Measurements from ENCODE around the gene THSD4. TPM values are rescaled to one million over a fixed set of nuclear protein-coding genes. Genes with fewer than 3 reads are reported as not detected.

The THSD4 gene
- polyA plus RNA-seq, 3 donors: 29.8 to 31.9 (median 30.7) TPM

DNA sequence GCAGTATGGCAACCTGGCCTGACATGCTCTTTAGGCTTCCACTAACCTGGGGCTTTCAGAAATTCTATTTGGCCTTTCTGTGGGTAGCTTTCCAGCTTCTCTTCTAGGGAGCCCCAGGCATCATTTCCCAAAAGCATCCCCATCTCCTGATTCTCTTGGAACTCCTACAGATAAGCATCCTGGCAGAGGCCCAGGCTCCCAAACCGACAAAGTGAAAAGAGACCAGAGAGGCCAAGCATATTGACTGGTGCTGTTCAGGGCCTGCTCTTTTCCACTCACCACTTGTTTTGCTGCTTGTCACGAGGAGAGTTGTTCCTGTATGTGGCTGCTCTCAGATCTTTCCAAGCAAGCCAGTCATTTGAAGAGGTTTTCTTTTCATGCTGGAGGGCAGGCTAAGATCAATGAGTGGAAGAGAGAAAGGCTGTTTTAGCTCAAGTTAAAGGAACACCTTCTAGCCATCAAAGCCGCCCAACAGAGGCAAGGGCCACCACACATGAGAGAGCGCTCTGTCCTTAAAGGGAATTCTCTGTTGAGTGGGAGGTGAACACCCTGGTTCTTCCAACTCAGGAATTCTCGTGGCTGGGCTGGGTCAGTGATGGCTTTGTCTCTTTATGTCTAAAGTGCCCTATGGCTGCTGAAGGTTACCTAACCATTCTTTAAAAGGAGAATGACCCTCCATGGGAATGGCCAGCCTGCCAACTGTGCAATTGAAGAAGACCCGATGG is 664.0 kb downstream of the THSD4 start:
- DNase-seq: no peak

DNA sequence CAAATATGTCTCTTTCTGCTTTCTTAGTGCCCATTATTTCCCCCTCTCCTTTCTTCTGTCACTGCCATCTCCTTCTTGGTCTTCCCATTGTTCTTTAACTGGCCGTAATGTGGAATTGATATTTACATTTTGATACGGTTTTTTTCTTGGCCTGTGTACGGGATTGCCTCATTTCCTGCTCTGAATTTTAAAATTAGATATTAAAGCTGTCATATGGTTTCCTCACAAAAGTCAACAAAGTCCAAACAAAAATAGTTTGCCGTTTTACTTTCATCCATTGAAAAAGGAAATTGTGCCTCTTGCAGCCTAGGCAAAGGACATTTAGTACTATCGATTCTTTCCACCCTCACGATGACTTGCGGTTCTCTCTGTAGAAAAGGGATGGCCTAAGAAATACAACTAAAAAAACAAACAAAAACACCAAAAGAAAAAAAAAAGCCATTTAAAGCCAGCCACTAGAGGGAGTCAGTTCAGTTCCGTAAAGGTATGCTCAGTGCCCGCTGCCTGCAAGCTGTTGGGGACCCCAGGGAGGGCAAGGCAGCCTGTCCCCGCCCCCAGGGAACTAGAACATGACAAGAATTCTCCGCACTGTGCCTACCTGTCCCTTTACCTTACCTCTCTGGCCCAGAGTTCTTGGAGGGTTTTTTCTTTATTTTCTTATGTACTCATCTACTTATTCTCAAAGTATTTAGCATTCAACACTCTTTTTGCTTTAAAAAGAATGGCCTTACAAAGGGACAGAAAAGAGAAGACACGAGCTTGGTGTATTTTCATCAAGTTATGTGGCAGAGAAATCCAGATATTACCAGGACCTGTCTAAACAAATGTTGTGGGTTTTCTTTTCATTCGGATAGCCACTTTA is 665.1 kb downstream of the THSD4 start:
- peak; percentile 55 for DNase-seq

DNA sequence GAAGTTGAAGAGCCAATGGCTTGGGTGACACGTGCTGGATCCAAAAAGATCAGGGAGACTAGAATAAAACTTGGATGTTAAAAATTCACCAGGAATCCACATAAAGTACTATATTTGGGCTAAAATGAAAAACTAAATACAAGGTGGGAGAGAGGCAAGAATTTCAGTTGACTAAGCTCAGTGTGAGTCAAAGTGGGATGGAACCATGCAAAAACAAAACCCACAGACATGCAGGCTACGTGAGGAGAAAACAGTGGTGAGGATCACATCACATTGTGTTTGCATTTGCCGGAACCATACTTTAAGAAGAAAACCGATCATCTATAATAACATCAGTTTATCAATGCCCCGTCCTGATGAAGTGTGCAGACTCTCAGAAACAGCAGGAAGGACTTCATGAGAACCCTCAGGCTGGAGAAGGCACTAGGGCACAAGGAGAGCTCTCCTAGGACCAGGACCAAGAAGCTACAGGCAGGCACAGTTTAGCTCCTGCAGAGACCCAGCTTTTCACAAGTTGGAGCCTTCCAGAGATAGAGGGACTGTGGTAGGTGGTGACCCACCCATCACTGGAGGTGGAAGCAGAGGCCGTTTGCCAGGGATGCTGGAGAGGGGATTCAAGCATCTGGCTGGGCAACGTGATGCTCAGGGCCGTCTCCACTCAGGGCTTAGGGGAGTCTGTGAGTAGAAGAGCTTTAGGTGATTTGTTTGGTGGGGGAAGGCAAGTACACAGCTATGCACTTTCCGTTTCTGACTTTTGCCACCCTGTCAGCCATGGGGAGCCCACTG is 666.1 kb downstream of the THSD4 start:
- DNase-seq: no peak

DNA sequence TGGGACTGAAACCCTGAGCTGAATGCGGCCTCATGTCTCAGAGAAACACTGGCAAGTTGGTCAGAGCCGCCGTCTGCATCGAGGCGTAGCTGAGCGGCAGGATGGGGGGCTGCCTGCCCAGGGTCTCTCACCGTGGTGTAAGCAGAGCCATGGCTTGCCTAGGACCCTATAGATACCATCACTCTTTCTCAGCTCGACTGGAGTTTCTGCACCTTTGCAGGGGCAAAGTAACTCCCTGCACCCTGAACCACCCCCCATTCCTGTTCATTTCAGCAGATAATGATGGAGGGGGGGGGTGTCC is 666.6 kb downstream of the THSD4 start:
- DNase-seq: no peak

DNA sequence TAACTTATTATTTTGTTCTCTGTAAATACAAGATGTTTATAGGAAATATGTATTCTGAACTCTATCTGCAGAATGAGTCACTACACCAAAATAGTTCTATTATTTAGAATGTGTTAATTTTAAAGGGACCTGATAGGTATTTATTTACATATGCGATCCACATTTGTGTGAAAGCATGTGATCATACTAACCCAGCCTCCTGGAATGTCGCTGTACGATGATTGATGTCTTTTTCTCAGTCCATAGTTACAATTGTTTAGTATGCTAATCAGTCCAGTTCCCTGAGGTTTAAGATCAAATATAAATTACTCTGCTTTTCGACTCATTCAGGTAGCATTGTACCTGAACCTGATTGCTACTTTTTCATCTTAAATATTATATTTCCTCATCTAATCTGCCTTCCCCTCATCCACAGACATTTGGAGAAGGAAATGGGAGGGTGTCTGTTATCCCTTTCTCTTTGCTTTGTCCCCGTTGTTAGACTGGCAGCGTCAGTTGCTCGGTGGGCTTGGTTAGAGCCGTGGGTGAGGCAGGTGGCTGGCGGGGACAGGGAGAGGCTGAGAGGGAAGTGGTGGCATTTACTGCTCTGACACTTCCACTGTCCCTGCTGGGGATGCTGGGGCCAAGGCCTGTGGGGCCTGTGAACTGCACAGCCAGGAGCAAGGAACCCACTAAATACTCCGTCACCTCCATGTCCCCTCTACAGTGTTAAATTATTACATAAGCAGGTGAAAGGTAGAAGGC is 667.3 kb downstream of the THSD4 start:
- DNase-seq: no peak

DNA sequence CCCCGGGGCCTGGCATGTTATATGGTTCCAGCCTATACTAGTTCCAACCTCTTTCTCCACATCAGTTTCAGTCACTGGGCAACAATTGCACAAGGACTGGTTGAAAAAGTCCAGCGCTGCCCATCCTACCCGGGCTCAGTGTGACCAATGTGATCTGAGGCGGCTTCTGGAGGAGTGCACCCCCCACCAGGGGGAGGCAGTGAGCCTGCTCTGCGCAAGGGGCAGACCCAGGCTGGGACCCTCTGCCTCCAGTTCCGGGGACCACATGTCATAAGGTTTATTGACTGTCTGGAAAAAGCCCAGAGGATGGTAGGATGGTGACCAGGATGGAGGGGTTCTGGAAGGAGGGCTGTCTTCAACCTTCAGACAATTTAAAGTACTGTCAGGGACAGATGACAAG is 669.4 kb downstream of the THSD4 start:
- no peak for DNase-seq

DNA sequence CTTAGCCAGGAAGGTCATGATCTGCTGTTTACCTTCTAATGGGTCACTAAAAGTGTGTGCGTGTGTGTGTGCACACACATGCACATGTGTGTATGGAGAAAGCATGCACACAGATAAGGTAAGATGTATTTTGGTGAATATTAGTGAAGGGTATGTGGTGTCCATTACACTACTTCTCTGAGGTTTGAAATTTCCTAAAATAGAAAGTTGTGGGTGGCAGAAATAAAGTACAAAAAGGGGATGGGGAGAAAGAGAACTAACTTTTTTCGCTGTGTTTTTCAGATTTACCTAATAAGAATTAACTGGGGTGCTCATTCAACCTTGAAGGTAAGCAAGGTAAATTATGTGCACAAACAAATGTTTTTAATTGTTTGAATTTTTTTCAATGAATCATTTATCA is 670.7 kb downstream of the THSD4 start:
- DNase-seq: no peak

DNA sequence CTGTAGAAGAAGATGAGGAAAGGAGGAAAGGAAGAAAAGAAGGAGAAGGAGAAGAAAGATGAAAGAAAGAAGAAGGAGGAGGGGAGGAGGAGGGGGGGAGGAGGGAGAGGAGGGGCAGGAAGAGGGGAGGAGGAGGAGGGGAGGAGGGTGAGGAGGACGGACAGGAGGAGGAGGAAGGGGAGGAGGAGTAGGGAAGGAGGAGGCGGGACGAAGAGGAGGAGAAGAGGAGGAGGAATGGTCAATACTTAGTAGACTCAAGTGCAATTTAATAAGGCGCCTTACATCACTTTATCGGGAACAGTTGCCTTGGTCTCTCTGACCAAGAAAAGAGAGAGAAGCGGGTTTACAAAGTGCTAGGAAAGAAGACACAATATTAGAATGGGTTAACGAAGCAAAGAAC is 671.4 kb downstream of the THSD4 start:
- no peak for DNase-seq

DNA sequence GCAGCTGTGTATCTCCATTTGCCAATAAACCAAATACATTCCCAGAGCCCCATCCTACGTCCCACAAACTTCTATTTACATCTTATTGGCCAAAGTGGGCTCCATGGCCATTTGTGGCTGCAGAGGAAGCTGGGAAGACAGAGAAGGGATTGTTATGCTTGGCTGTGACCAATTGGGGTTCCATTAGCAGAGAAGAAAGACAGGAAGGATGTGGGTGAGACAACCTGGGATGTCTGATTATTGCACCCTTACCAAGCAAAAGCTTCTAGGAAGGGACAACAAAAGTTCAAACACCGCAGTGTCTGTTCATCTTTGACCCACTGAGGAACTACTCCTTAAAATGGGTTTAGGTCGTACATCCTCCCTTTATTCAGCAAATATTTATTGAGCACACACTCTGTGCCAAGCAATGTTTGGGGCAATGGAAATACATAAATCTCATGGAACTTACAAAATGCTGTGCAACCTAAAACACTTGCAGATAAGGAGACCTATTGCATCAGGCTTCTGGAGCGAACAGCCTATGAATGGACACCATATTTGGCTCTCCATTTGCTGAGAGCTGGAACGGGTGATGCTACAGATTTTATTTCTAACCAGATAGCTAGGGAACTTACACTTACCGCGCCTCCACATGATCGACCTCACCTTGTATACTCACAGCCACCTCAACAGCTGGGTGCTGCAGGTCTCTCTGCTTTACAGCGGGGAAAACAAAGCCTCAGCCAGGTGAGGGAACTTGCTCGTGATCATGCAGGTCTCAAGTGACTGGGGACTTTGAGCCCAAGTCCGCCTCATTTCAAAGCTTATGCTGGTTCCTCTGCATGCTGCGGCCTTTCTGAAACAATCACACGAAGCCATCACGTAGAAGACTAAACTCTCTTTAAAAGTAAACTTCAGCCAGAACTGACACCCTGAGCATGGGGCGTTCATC is 673.6 kb downstream of the THSD4 start:
- no peak for DNase-seq

DNA sequence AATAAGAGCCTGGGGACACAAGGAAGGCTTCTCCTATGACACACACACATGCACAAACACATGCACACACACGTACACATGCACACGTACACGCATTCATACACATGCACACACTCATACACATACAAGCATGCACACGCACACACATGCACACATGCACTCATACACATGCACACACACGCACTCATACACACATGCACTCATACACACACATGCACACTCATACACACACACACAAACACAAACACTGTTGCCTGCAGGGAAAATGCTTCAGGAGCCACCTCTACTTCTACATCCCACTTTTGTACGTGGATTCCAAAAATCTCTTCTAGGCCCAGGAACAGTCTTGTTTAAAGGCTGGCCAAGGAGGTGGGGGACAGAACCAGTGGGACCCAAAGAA is 674.3 kb downstream of the THSD4 start:
- DNase-seq: no peak

DNA sequence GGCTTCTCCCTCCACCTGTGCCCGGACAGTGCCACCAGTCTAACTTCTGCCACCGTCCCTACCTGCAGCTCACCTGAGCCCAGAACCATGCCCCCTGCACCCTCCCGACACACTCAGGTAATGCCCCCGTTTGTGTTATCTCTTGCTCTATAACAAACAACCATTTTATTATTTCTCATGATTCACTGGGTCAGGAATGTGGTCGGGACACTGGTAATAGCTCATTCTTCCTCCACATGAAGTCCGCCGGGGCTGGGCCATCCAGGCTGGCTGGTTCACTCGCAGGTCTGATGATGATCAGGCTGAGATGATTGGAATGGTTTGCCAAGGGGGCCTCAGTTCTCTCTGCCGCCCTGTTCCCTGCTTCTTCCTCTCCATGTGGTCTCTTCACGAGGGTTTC is 674.8 kb downstream of the THSD4 start:
- DNase-seq: no peak

DNA sequence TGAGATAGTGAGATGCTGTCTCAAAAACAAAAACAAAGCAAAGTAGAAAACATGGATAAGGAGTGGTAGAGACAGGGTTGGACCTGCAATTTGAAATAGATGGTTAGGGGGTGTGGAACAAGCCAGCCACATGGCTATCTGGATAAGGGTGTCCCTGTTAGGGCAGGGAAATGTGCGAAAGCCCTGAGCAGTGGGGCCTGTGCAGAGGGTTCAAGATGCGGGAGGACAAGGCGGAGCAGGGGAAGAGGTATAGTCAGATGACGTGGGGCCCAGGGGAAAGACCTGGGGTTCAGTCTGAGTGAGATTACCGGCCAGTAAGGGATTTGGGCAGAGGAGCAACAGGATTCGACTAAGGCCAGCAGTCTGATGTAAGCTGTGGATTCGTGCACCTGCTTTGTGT is 676.7 kb downstream of the THSD4 start:
- DNase-seq: no peak

DNA sequence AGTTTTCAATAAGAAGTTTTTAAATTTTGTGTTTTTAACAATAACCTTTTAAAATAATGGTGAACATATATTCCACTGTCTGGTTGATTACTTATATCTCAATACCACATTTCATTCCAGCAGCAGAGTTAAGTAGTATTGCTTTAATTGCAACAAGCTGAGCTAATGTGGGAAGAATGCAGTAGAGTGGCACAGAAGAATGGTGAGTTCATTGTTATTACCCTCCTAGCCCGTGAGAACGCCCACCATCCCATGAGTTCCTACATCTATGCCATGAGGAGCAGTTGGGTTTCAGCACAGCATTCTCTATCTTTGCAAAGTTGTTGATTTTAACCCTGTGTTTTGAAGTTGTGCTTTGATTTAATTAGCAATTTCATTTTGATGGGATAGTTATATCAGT is 677.2 kb downstream of the THSD4 start:
- DNase-seq: no peak

DNA sequence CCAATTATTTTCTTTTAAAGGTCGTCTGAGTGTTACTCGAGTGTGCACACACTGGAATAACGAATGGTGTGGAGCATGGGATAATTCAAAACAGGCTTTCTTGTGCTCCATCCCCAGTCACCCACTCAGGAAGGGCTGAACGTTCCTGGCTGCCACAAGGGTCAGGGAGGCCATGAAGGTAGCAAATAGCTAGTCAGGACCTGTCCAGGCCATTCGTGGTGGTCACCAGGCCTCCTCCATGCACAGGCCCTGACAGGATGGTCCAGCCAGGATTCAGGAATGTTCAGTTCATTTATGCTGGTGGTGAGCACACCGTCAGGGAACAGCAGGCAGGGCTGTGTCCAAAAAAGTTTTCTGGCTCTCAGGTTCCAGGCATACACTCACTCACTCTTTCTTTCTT is 683.4 kb downstream of the THSD4 start:
- DNase-seq: no peak

DNA sequence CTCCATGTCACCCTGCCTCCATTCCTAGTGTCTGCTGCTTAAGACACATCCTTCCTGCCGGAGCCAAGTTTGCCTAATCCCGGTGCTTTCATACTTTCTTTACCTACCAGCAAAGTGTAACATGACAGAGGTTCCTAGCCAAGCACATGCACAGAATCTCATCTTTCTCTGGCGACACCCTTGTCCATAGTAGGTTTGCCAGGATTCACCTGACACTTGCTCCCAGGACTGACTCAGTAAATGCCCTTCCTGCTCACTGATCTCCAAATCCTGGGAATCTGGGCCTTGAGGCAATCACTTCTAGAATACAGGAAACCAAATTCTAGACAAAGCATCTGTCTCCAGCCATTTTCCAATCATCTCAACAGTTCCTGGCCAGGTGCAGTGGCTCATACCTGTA is 684.9 kb downstream of the THSD4 start:
- DNase-seq: no peak

DNA sequence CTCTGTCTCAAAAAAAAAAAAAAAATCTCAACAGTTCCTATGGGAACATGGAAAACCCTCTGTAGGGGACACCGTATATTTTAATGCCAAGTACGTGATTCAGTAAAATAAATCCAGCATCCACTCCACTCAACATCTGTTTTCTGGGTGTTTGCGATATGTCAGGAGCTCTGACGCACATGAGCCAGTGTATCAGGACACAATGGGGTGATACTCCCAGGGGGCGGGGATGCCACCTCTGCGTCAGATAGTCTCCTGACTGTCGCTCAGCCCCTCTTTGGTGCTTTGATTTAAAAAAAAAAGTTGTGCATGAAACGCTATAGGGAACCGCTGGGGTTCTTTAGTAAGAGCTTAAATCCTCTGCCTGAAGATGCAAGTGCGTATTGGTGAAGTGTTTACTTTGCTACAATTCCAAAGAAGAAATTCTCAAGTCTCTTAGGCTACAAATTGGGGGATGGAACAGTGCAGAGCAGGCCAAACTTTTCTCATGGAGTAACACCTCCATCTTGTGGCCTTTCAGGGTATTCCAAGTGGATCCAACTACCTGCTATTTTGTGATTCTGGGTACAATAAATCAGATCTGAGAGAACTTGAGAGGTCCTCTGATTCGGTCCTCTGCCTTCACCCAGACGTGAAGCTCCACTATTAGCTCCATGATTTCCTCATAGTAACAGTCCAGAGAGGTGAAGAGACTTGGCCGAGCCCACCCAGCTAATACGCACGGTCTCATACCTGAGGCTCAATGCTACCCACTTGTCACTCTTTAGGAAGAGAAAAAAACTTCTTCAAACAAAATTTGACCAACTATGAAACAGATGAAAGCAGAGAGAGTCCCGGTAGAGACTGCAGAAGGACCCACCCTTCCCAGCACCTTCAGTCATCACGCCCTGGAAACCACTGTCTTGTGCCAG is 685.8 kb downstream of the THSD4 start:
- DNase-seq: peak; percentile 80

DNA sequence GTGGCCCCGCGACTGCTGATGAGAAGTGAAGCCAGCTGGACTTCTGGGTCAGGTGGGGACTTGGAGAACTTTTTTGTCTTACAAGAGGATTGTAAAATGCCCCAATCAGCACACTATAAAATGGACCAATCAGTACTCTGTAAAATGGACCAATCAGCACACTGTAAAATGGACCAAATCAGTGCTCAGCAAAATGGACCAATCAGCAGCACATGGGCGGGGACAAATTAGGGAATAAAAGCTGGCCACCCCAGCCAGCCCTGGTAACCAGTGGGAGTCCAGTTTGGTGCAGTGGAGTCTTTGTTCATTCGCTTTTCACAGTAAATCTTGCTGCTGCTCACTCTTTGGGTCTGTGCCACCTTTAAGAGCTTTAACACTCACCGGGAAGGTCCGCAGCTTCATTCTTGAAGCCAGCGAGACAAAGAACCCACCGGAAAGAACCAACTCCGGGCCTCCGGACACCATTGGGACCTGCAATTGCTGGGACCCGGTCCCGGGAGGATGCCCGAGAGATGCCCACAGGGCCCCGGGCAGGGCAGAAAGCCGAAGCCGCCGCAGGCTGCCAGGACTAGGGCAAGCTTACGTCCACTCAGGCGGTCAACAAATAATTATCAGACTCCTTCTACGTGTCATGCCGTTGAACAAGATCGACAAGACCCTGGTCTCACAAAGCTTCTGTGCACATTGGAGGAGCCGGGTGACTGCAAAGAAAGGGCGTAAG is 686.8 kb downstream of the THSD4 start:
- DNase-seq: no peak

DNA sequence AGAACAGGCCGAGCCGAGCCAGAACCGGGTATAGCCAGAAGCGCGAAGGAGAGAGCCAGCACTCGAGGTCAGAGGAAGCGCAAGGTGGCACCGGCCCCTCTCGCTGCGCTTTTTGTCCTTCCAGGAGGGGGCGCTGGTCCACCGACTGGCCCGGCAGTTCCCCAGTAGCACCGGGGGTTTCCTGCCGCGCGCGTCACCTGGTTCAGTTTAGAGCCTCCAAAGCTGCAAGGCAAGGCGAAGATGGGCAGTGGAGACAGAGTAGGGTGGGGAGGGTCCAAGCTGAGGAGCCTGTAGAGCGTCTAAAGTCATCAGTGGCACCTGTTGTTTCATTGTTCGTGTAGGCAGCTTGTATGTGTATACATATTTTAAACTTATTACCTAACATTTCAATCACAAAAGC is 687.5 kb downstream of the THSD4 start:
- DNase-seq: no peak

DNA sequence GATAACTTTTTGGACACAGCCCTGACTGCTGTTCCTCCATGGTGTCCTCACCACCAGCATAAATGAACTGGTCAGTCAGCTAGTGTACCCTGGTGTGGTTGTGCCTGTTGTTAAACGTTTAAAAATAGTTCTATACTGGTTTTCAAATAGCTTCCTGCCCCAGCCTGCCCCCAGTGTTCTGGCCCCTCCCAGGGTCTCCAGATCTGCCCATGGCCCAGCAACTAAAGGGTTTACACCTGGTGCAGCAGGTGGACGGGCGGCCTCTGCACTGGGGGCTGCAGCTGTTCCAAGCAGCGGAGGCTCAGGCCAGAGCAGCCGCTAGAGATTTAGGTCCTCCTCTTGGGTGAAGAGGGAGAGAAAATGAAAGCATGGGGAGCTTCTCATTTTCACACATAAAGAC is 689.0 kb downstream of the THSD4 start:
- DNase-seq: no peak
